HuH-7 (cell line): Measurements from ENCODE around the gene NKX1-2.

ENCODE experiments used
- DNase-seq: peaks from one replicate; pipeline ENCODE4 v3.0.0; 2011; ENCODE audit warnings: low spot score

The NKX1-2 gene

DNA sequence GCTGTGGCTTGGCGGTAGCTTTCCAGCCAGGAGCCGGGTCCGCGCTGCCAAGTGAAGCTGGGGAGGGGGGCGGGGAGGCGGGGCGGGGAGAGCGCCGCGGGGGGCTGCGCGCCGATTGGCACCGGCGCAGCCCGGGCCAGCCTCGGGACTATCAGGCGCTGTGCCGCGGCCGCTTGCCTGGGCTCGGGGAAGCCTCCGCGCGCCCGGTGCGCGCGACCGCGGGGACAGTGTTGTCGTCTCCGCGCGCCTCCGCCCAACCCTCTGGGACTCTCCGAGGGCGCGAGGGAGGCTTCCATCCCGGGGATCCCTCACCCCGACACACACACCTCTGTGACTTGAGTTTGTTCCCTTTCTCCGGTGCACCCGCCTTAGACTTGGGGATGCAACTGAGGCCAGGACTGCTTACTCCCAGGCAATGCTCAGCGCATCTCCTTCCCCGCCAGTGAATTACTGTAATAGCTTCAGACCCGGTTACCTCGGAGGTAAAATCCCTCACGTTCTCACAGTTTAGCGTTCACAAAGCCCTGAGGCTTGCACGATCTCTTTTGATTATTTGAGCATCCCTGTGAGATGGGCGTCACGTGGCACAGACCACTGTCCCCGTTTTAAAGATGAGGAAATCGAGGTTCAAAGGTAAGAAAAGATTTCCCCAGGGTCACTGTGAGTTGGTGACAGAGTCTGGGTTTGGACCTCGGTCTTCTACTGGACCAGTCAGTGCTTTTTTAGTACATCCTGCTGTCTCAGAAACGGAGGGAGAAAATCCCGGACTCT is at the start of gene NKX1-2:
Gene NKX1-2, minus strand, starts transcription at position 24 of the 771 bp plus-strand sequence. CDS start 92 bp downstream, outside the sequence.
- no peak for DNase-seq

DNA sequence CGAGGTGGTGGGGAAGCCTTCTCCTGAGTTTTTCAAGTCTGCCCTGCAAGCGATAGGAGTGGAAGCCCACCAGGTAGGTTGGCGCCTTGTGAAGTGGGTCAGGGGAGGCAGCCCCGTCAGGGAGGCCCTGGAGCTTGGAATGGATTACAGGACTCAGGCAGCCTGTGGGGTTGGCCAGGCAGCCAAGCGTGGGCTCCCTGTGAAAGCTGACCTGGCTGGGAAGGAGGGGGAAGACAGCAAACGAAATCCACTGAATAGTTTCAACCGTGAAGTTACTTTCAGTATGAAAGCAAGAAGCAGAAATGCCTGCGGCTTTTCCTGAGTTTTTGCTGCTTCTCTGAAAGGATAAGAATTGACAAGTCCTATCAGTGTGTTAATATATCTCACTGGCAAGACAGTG is 48.2 kb upstream of the NKX1-2 start:
- no peak for DNase-seq

DNA sequence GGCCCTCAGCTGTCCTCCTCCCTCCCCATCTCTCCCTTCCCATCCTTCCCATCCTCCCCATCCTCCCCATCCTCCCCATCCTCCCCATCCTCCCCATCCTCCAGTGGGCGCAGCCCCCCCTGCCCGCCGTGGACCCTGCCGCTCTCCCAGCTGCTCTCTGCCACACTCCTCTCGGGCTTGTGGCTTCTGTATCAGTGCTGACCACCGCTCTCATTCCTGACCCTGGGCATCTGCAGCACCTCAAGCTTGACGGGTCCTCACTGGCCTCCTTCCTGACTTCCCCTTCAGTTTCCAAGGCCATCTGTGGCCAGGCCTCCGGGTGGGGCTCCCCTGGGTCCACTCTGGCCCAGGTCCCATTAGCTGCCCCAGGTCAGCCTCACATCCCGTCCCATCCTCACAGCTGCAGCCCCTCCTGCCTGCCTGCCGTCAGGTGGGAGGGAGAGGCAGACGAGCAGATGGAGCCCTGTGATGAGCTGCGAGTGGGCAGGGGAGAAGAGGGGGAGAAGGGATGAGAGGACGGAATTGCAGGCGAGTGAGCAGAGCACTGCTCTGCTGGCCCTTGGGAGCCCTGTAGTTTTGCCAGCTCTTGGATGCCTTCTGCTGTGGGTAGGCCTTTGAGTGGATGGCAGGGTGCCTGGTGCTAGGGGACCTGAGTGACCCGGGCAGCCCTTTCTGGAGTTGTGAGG is 47.5 kb upstream of the NKX1-2 start:
- no peak for DNase-seq

DNA sequence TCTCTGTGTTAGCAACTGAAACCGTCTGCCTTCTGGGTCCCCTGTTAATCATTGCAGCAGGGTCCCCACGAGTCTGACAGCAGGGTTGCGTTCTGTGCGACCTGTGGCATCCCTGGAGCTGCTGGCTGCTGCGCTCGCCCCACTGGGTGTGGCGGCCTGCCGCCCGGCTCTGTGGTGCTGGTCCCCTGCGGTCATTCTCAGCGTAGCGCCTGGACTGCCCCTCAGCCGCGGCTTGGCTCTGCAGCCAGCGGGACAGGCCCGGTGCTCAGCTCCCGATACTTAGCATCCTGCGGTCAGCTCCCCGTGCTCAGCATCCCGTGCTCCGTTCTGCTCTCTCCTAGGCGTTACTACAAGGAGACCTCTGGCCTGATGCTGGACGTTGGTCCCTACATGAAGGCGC is 46.8 kb upstream of the NKX1-2 start:
- DNase-seq = no peak

DNA sequence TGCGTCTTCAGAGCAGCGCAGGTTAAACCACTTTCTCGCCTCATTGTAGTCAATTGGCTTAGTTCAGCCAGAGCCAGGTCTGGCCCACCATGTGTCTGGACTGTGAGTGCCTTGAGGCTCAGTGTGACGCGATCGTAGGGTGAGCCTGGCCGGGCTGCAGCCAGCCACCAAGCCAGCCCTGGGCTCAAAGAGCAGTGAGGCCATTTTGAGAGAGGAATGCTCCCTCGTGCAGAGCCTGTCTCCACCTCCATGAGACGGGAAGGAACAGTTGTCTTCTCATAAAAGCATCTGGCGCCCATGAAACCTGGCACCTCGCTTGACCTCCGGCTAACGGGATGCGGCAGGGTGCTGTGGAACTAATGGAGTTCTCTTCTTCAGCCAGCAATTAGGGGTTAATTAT is 46.3 kb upstream of the NKX1-2 start:
- DNase-seq = no peak

DNA sequence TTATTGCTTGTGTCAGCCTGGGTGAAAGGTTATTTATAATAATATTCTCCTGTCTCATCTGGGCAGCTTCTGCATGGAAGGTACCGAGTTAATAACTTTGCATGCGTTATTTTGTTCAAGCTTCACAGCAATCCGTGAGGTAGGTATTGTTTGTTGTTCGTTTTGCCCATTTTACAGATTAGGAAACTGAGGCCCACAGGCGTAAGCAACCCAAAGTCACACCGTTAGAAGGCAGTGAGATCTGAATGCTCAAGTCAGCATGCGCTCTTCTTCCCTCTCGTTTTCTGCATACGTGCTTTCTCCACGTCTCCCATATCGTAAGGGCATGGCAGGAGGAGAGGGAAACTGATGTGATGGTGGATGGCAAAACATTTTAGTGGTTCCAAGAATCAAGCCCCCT is 45.9 kb upstream of the NKX1-2 start:
- no peak for DNase-seq

DNA sequence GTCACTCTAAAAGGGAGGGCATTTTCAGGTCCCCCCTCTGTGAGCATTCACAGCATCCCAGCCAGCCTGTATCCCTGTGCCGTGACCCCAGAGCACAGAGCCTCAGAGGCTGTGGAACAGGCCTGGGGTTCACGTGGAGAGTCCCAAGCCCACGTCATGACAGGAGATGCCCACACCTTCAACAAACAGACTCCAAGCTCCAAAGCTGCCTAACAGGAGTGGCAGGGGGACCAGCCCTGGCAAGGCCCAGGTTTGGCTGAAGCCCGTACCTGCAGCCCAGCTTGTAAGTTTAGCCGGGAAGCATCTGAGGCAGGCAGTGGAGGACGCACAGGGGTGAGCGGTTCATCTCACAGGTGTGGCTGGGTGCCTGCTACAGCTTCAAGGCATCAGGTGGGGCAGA is 45.3 kb upstream of the NKX1-2 start:
- no peak for DNase-seq

DNA sequence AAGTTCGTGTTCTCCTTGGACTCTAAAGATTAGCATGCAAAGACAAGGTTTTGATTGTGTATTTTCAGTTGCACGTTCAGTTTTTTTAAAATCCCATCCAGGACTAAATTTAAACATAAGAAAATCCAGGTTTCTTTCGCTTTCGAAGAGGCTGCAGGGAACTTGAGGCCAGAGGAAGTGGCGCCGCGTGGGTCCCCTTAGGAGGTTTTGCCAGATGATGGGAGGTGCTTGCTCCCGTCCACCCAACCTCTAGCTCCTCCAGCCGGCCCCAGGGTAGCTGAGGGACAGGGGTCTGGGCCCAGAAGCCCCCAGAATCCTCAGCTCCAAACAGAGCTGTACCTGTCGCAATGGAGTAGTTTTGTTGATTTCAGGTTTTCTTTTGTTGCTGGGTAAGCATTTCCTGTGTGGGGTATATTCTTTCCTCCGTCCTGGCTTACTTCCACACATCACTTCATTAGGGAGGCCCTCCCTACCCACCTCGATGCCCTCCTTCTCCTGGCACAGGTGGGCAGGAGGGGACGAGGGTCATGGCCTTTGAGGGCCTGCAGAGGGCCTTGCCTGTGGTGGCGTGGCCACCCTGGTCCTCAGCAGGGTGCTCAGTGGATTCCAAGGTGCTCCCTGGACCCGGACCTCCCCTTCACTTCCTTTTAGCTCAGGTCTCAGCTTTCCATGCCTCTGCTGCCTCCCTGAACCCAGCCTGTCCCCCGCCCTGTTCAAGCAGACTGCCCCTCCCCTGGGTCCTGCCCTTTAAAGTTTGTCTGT is 44.4 kb upstream of the NKX1-2 start:
- DNase-seq = no peak

DNA sequence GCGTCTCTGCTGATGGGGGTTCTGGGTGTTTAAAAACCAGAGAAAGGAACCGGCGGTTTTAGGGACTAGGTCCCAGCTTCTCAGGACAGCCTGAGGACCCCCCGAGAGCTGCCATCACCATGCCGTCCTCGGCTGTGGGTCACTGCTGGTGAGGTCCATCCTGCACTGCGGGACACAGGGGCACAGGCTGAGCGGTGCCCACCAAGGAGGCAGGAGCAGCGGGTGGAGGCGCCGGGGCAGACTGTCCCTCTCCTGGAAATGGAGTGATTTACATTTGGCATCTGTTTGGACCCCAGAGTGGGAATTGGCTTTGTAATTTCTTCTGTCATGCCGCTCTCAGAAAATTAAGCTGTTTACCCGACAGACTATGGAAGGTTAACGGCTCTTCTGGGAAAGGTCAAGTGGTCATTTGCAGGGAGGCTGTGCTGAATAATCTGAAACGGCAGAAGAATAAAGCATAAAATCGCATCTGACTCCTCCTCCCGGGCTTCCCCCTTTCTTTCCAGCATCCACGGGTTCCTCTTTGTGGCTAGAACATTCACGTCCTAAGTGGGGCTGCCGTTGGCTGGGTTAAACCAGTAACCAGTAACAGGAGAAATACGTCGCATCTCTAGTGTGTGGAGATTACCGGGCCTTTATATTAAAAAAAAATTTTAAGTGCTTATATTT is 43.5 kb upstream of the NKX1-2 start:
- DNase-seq = no peak

DNA sequence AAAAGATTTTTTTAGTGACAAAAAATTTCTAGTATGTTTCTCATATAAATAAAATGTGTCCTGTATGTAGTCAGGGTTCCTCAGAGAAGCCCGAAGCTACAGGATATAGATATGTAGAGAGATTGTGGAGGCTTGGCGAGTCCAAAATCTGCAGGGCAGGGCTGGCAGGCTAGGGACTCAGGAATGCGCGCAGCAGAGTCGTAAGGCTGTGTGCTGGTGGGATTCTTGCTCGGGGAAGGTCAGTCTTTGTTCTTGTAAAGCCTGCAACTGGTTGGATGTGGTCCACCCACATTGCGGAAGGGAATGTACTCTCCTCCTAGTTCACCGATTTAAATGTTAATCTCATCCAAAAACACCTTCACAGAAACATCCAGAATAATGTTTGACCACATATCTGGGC is 42.4 kb upstream of the NKX1-2 start:
- DNase-seq = no peak

DNA sequence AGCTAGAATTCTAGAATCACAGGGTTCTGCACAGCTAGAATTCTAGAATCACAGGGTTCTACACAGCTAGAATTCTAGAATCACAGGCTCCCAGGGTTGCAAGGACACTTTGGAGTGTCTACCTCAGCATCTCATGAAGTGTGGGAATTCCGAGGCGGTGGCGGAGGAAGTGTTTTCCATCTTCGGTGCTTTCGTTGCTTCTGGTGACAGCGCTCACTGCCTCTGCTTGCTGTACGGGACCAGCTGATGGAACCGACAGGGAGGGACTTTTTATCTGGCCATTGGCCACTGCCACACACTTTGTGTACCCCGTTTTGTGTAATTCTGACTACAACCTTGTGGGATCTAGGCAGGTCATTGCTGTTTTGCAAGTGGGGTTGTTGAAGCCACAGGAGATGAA is 41.3 kb upstream of the NKX1-2 start:
- DNase-seq = no peak

DNA sequence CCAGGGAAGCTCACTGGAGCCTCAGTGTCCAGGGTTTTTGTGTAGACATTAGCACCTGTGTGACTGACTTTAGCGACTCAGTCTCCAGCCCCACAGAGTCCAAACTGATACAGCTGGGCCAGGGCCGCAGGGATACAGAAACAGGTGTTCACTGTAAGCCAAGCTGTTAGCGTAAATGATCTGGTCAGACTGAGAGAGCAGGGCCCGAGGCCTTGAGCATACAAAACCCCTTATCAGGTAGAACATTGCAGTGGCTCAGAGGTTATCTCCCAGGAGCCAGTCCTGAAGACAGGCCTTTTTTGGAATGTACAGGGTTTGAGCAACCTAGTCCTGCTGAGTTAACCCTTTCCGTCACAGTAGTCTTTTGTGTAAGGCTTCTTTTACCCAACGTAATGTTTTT is 36.8 kb upstream of the NKX1-2 start:
- DNase-seq = peak; percentile 63

DNA sequence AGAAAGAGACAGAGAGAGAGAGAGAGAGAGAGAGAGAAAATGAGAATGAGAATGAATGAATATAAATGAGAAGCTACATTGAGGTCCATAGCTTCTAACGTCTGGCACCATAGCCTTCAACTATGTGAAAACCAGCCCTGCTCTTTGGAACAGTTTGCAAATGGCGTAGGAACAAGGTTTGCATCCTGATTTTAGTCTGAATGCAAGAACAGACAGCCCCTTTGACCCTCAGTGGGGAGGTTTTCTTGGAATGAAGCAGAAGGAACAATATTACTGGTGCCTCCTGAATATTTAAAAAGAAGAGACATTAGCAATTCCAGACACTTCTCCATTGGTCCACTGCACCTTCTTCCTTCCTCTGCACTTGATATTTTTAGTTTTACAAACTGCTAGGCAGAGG is 34.8 kb upstream of the NKX1-2 start:
- DNase-seq = no peak

DNA sequence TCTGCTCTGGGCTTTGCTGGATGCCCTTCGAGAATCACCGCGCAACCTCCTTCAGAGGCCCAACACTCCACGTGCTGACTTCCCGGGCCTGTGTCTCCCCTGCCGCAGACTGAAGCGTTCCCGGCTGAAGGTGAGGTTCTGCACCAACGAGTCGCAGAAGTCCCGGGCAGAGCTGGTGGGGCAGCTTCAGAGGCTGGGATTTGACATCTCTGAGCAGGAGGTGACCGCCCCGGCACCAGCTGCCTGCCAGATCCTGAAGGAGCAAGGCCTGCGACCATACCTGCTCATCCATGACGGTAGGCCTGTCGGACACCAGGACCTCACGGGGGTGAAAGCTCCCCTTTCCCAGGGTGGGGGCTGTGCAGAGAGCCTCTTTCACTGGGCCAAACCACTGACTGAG is 34.2 kb upstream of the NKX1-2 start:
- no peak for DNase-seq

DNA sequence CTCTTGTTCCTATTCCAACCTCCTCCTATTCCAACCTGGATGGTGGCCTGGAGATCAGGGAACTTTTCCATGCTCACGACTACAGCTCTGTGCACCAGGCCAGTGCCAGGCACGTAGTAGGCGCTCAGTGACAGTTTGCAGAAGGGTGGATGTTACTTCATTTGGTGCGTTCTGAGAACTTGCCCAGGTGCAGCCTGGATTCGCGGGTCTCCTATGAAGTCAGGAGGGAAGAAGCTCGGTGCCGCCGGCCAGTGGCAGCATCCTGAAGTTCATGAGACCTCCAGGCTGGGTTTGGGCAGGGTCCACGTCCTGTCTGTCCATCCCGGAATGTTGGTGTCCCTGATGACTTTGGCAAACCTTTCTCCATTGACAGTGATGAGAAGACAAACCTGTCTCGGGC is 33.0 kb upstream of the NKX1-2 start:
- DNase-seq = no peak

DNA sequence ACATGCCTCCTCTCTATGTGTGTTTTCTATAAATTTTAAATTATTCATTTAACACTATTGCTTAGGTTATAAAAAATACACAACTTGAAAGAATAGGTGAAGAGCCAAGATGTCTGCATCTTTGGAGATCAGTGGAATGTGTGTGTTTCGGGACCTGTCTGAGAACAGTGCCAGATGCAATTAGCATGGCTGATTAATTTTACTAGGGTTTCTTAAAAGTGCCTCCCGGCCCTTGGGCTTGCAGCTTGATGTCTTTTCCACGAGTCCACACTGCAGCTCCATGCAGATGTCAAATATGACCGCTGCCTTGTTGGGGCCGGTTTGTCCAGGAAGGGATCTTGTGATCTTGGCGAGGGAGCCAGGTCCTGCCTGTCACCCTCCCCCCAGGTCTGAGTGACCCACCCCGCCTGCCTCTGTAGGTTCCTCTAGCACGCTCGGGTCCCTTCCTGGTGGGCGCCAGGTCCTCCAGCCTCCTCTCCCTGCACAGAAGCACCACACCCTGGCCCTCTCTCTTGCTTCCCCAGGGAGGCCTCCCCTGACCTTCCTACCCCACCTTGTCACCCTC is 32.5 kb upstream of the NKX1-2 start:
- DNase-seq = no peak

DNA sequence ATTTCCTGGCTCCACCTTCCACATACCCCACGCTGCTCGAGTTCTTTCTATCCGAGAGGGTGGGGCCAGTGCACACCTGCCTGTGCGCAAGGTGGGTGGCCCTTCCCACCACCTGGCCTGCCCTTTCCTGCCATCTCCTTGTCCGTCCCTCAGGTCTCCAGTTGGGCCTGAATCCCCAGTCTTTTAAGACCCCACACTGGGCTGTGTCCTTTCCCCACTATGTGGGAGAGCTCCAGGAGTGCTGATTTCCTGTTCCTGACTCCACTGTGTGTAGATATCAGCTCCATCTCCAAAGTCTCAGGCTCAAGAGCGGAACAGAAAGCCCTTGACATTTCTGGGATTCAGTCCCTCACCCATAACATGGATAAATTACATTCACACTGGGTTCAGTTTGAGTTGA is 31.9 kb upstream of the NKX1-2 start:
- DNase-seq = no peak

DNA sequence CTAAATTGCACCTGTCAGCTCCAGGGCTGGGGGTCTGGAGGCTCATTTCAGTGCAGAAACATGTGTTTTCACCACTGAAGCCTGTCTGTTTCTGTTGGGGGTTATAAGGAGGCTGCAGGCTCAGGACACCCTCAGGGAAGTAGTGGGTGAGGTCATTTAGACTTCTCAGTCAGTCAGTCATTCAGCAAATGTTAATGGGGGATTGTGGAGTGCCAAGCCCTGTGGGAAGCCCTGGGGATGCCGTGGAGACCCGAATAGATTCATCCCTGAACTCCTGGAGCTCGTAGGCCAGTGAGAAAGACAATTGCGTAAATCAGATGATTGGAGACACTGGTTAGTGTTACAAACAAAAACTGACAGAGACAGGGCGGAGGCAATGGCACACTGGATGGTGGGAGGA is 31.0 kb upstream of the NKX1-2 start:
- no peak for DNase-seq

DNA sequence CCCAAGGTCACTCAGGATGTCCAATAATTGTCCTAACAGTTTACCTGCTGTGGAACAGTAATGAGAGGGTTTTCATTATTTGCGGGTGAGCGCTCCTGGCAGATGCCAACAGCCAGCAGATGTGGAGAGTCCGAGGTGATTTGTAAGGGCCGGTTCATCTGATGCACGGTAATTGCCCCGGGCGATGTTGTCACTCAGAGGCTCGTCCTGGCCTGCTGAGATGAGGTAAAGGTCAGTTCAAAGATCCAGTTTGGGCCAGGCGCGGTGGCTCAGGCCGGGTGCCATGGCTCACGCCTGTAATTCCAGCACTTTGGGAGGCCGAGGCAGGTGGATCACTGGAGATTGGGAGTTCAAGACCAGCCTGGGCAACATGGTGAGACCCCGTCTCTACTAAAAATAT is 28.7 kb upstream of the NKX1-2 start:
- DNase-seq = no peak

DNA sequence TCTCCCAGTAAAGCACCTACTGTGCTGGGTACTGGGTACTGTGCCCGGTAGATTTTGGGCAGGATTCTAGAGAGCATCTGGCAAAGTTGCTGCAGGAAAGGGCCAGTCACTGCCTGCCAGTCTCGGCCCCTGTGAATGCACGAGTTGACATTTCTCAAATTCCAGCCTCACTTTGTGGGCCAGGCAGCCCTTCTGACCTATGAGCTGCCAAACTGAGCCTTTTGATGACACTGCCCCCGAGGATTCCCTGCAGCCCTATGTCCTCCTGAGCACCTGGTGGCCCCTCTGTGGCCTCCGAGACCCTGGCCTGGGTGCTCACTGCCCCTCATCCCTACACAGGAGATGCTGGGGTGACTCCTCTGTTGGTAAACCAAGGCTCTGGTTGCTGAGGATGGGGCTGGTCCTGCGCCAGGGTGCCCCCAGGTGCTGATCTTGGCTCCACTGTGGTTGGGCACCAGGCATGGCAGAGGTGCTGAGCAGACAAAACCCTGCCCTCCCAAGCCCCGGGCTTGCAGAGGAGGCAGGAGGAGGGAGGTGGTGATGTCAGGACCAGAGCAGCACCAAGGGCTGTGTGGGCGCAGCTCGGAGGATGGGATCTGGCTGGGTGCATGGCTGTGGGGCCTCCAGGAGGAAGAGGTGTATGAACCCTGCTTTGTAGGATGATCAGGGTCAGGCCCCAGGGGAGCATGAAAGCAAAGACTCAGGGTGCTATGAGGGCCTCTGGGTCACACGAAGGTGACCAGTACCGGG is 28.0 kb upstream of the NKX1-2 start:
- DNase-seq = no peak

DNA sequence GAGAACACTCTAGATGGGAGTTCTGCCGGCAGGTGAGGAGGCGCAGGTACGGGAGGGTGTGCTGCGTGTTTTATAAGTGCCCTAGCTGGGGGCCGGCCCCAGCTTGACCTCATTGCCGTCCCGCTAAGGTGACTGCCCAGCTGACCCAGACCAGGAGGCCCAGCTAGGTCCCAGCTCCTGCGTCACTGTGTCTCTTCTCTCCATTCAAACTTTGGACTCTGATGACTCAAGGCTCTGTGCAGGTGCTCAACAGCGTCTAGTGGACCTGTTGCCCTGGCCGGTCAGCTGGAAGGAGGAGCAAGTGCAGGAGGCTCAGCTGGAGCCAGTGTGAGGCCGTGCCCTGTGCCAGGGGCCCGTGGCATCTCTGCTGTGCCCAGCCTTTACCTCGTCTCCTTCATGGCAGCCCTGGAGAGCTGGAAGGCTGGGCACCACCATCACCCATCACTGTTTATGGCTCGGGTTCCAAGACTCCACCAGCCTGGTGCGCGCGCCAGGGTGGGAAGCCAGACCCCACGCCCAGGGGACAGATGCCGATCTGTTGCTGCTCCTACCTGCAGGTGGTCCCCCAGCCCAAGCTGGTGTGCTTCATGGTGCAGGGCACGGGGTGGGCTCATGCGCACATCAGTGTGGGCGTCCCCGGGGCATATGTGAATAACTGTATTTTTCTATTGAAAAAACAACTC is 26.3 kb upstream of the NKX1-2 start:
- peak; percentile 49 for DNase-seq
